Thyroid gland (tissue), 4 donors: ENCODE data around the gene SMIM23. TPM values are rescaled to one million over a fixed set of nuclear protein-coding genes. Genes with fewer than 3 reads are reported as not detected.

Experiments
- DNase-seq, 2 donors: peaks; one replicate each; pipeline ENCODE4 v3.0.0-alpha.2; 2019
- H3K27ac ChIP-seq, 3 donors: fragments of 200-600 bp; sonication (generic); 1 replicate in 2 of 3; 2 replicates in 1 of 3; pipeline ENCODE4 v1.5.1; 2016 to 2019; ENCODE audit warnings: mild to moderate bottlenecking in 1 of 3, moderate library complexity in 1 of 3
- H3K27me3 ChIP-seq: fragments of 200-600 bp; sonication (generic); one replicate; pipeline ENCODE4 v1.5.1; 2019
- H3K36me3 ChIP-seq, 2 donors: fragments of 200-600 bp; sonication (generic); one replicate each; pipeline ENCODE4 v1.5.1; 2016 to 2019
- H3K4me1 ChIP-seq, 2 donors: fragments of 200-600 bp; sonication (generic); one replicate each; pipeline ENCODE4 v1.5.1; 2017 to 2019
- H3K4me3 ChIP-seq, 3 donors: fragments of 200-600 bp; sonication (generic); replicated peaks in 1 of 3; 1 replicate in 2 of 3; 2 replicates in 1 of 3; pipeline ENCODE4 v1.5.1; 2016; ENCODE audit warnings: mild to moderate bottlenecking in 1 of 3
- H3K9me3 ChIP-seq: fragments of 200-600 bp; sonication (generic); one replicate; pipeline ENCODE4 v1.5.1; 2017
- POLR2A ChIP-seq, 2 donors: fragments of 450-650 bp; IDR thresholded peaks; one replicate each; pipeline ENCODE4 v1.6.1; 2017; ENCODE audit warnings: antibody characterized with exemption in 2 of 2, mild to moderate bottlenecking in 2 of 2, moderate library complexity in 1 of 2
- WGBS, 2 donors: methylation state at CpG; one replicate each; pipeline ENCODE4 v1.1.5; 2017; 5-methylcytosine and 5-hydroxymethylcytosine counted together
- intact Hi-C: fragments of 100-400 bp; cut with DNase I; formaldehyde crosslinking; loops from one replicate; pipeline ENCODE4 v1.15.1; 2023
- total RNA-seq, 4 donors: library from RNA; depleted of rRNA; stranded (reverse); fragments of >200 nt; gene quantifications; one replicate each; pipeline ENCODE4 v1.2.3, GENCODE V29; 2016
- TF ChIP-seq, protein P1 (sequence below), 6 experiments: fragments of 200-600 bp in 3 of 6; fragments of 450-650 bp in 3 of 6; sonication (generic) in 3 of 6; IDR thresholded peaks; one replicate each; pipeline ENCODE4 v1.5.1; 2016 to 2019; ENCODE audit warnings: antibody characterized with exemption in 6 of 6, mild to moderate bottlenecking in 2 of 6, inconsistent platforms in 1 of 6, moderate library complexity in 1 of 6

SMIM23 gene
- total RNA-seq, 4 donors from 2014 or later: not detected

DNA sequence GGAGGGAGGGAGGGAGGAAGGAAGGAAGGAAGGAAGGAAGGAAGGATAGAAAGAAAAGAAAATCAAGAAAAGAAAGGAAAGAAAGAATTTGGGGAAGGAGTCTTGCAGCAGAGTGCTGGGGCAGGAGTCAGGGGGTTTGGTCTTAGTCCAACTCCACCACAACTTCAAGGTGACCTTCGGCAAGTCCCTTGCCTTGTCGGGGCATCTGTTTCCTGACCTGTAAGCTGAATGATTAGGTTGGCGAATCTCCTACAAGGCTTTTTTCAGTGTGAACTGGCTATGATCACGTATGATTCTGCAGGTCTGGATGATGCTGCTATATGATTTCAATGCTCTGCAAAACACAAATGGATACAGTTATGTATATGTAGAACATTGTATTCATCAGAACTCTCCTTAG lies 20.1 kb downstream of the SMIM23 start:
- TF ChIP-seq, protein P1, sequence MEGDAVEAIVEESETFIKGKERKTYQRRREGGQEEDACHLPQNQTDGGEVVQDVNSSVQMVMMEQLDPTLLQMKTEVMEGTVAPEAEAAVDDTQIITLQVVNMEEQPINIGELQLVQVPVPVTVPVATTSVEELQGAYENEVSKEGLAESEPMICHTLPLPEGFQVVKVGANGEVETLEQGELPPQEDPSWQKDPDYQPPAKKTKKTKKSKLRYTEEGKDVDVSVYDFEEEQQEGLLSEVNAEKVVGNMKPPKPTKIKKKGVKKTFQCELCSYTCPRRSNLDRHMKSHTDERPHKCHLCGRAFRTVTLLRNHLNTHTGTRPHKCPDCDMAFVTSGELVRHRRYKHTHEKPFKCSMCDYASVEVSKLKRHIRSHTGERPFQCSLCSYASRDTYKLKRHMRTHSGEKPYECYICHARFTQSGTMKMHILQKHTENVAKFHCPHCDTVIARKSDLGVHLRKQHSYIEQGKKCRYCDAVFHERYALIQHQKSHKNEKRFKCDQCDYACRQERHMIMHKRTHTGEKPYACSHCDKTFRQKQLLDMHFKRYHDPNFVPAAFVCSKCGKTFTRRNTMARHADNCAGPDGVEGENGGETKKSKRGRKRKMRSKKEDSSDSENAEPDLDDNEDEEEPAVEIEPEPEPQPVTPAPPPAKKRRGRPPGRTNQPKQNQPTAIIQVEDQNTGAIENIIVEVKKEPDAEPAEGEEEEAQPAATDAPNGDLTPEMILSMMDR (IDR thresholded peaks at IDR 0.05): no peak
- no peak for TF ChIP-seq POLR2A (IDR thresholded peaks at IDR 0.05)
- intact Hi-C loops: no loop called here
- Histone ChIP-seq H3K4me1 (no peaks in the 10 kb centered on the region), H3K36me3 (no peaks in the 10 kb centered on the region), H3K9me3 (no peaks in the 10 kb centered on the region), H3K27ac (no peak overlapping the region), H3K4me3 (no peak overlapping the region), H3K27me3 (no peaks in the 10 kb centered on the region)
- WGBS, 2 donors: 81 to 82% methylated on average over 4 of the region's 4 CpGs
- no peak for DNase-seq

DNA sequence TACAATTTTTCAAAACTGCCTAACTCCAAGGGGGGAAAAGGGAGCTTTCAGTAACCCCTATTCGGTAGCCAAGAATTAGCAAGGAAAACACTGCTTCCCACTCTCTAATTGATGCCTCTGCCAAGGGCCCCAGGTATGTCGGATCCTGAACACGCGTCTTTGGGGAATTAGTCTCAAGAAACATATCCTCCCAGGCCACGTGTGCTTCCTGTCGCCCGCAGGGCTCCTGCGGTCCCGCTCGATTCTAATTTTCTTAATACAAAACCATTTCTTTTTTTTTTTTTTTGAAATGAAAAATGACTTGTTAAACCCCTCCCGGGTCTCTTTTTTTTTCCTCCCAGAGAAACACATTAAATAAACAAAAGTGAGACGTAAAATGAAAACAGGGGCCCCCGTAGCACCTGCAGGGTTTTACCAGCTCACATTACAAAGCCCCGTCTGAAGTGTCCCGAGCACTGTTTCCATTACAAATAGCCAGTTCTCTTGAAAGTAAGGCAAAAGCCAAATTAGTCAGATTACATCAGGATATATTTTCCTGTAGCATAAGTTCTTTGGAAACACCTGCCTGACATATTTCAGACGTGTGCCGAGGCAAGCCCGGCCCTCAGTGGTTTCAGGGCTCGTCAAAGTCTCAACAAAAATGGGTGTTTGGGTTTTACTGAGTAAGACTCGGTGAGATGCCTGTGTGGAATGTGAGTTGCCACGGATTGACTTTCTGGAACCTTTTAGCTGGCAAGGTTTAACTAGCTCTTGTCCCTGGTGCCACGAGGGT lies 21.5 kb downstream of the SMIM23 start:
- 11 to 12% methylated on average over 22 of the region's 22 CpGs for WGBS, 2 donors
- intact Hi-C loops: no loop called here

DNA sequence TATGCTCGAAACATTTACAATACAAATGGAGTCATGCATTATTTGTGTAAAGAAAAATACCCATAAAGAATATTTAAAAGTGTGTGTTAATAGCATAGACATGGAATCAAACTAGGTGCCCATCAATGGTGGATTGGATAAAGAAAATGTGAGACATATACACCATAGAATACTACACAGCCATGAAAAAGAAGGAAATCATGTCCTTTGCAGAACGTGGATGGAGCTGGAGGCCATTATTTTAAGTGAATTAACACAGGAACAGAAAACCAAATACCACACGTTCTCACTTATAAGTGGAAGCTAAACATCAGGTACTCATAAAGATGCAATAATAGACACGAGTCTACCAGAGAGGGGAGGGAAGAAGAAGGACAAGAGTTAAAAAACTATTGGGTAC lies 22.8 kb downstream of the SMIM23 start:
- TF ChIP-seq POLR2A (IDR thresholded peaks at IDR 0.05): no peak
- TF ChIP-seq, protein P1 (IDR thresholded peaks at IDR 0.05): no peak
- intact Hi-C loops: no loop called here
- Histone ChIP-seq H3K4me3 (no peak overlapping the region), H3K4me1 (no peaks in the 10 kb centered on the region), H3K9me3 (no peaks in the 10 kb centered on the region), H3K27me3 (no peaks in the 10 kb centered on the region), H3K27ac (no peak overlapping the region), H3K36me3 (no peaks in the 10 kb centered on the region)
- WGBS, 2 donors: 92 to 97% methylated on average over 4 of the region's 4 CpGs
- DNase-seq: no peak

More for the DNA sequence above, 21.5 kb downstream of the SMIM23 start:
- no peaks in the 10 kb centered on the region for H3K9me3 ChIP-seq
- no peak overlapping the region for H3K4me3 ChIP-seq
- TF ChIP-seq, protein P1 (IDR thresholded peaks at IDR 0.05): no peak
- no peak for TF ChIP-seq POLR2A (IDR thresholded peaks at IDR 0.05)
- H3K36me3 ChIP-seq: no peaks in the 10 kb centered on the region
- DNase-seq: peak; percentile 11 to 31
- H3K27me3 ChIP-seq: no peaks in the 10 kb centered on the region
- H3K4me1 ChIP-seq: no peaks in the 10 kb centered on the region
- no peak overlapping the region for H3K27ac ChIP-seq

DNA sequence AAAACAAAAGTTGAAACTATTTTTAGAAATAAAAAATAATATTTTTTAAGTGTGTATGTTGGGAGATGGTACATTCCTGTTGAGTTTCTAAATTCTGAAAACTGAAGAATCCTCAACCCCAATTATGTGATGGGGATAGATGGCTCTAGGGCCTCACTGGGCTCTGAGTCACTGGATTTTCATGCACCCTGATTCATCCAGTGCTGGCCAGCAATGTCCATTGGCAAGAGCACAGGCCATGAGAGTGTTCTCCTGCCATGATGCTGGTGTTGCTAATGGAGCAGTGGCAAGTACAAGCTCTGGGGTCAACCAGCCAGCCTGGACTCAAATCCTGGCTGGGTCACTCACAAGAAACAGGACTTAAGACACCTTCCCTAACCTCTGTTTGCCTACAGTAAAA lies 23.3 kb downstream of the SMIM23 start:
- intact Hi-C loops: no loop called here
- no peak overlapping the region for H3K4me3 ChIP-seq
- no peak for DNase-seq
- no peaks in the 10 kb centered on the region for H3K4me1 ChIP-seq
- H3K36me3 ChIP-seq: no peaks in the 10 kb centered on the region
- H3K27me3 ChIP-seq: no peaks in the 10 kb centered on the region
- H3K9me3 ChIP-seq: no peaks in the 10 kb centered on the region
- H3K27ac ChIP-seq: no peak overlapping the region
- TF ChIP-seq, protein P1 (IDR thresholded peaks at IDR 0.05): no peak
- TF ChIP-seq POLR2A (IDR thresholded peaks at IDR 0.05): no peak

DNA sequence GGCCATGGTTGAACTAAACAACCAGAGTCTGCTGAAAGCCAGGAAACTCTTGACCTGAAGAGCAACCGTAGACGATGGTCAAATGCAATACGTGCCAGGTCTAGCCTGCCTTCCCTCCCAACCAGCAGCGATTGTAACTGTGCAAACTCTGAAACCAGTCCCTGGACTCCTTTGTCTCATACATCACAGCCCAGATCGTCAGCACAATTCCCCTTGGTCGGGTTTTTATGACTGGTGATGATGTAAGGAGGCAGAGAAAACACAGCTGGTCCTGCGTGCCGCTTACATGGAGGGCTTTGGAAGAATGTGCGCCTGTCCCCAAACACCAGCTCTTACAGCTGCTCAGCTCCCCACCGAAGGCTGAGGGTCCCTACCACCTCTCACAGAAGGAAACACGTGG lies 24.6 kb downstream of the SMIM23 start:
- no peaks in the 10 kb centered on the region for H3K27me3 ChIP-seq
- no peak overlapping the region for H3K27ac ChIP-seq
- TF ChIP-seq POLR2A (IDR thresholded peaks at IDR 0.05): no peak
- TF ChIP-seq, protein P1 (IDR thresholded peaks at IDR 0.05): no peak
- no peaks in the 10 kb centered on the region for H3K36me3 ChIP-seq
- 49 to 54% methylated on average over 11 of the region's 11 CpGs for WGBS, 2 donors
- intact Hi-C loops: no loop called here
- H3K4me1 ChIP-seq: no peaks in the 10 kb centered on the region
- H3K4me3 ChIP-seq: no peak overlapping the region
- no peaks in the 10 kb centered on the region for H3K9me3 ChIP-seq
- DNase-seq: peak; percentile 13 to 34
